OCI-LY7 (cell line): ENCODE data around the gene FLNC. TPM values are rescaled to one million over a fixed set of nuclear protein-coding genes. Genes with fewer than 3 reads are reported as not detected.

Experiments
- BruUV-seq: library from RNA; stranded (reverse); fragments of 400-500 nt; replicated peaks from 2 replicates; lab custom pipeline; 2021; lab: Mats Ljungman, UMichigan
- CTCF ChIA-PET: fragments of 300-600 bp; sonication (Branson Sonifier 250); formaldehyde crosslinking; loops from one replicate; lab custom pipeline; 2022; ENCODE audit warnings: antibody characterized with exemption; ENCODE audit not compliant: unreplicated experiment; lab: Charles Lee
- POLR2A ChIA-PET: fragments of 300-600 bp; sonication (Branson Sonifier 250); formaldehyde crosslinking; loops from one replicate; lab custom pipeline; 2022; ENCODE audit warnings: antibody characterized with exemption; lab: Charles Lee
- DNase-seq: peaks from one replicate; pipeline ENCODE4 v3.0.0-alpha.2; 2015; ENCODE audit warnings: low spot score
- H2AFZ ChIP-seq: fragments of 200-600 bp; sonication (generic), shearing (Covaris generic); 2 replicates; pipeline ENCODE4 v1.6.1; 2014; ENCODE audit warnings: mild to moderate bottlenecking, antibody characterized with exemption, low read length, moderate library complexity
- H3K27ac ChIP-seq: fragments of 200-600 bp; sonication (generic); 2 replicates; pipeline ENCODE4 v1.5.1; 2014; ENCODE audit warnings: mixed run types, low read depth, mild to moderate bottlenecking, moderate library complexity, low read length, inconsistent platforms; ENCODE audit not compliant: poor library complexity, severe bottlenecking
- H3K36me3 ChIP-seq: fragments of 200-600 bp; sonication (generic); 2 replicates; pipeline ENCODE4 v1.6.1; 2014; ENCODE audit warnings: mild to moderate bottlenecking, antibody characterized with exemption, low read length, moderate library complexity, mixed read lengths; ENCODE audit not compliant: insufficient read depth
- H3K4me1 ChIP-seq: fragments of 200-600 bp; sonication (generic); 2 replicates; pipeline ENCODE4 v1.5.1; 2014; ENCODE audit warnings: mild to moderate bottlenecking, low read length; ENCODE audit not compliant: insufficient read depth, poor library complexity, severe bottlenecking
- H3K4me2 ChIP-seq: fragments of 200-600 bp; sonication (generic); 2 replicates; pipeline ENCODE4 v1.6.1; 2014; ENCODE audit warnings: mild to moderate bottlenecking, low read length
- H3K4me3 ChIP-seq: fragments of 200-600 bp; sonication (generic); 2 replicates; pipeline ENCODE4 v1.5.1; 2014; ENCODE audit warnings: mild to moderate bottlenecking, low read depth, low read length; ENCODE audit not compliant: poor library complexity, severe bottlenecking
- H3K79me2 ChIP-seq: fragments of 200-600 bp; sonication (generic); 2 replicates; pipeline ENCODE4 v1.6.1; 2016; ENCODE audit warnings: low read depth, mild to moderate bottlenecking, low read length, moderate library complexity, mixed read lengths; ENCODE audit not compliant: insufficient read depth
- H3K9me2 ChIP-seq: fragments of 200-600 bp; sonication (generic); 2 replicates; pipeline ENCODE4 v1.6.1; 2016; ENCODE audit warnings: mild to moderate bottlenecking, low read length, mixed read lengths; ENCODE audit not compliant: insufficient read depth
- H3K9me3 ChIP-seq: fragments of 200-600 bp; sonication (generic); 2 replicates; pipeline ENCODE4 v1.6.1; 2014; ENCODE audit warnings: mild to moderate bottlenecking, mixed run types, low read length, mixed read lengths
- H4K20me1 ChIP-seq: fragments of 200-600 bp; sonication (generic); 2 replicates; pipeline ENCODE4 v1.6.1; 2014; ENCODE audit warnings: mild to moderate bottlenecking, antibody characterized with exemption, low read length, moderate library complexity, mixed read lengths; ENCODE audit not compliant: insufficient read depth
- EZH2phosphoT487 ChIP-seq: fragments of 200-600 bp; sonication (generic); IDR thresholded peaks from 2 replicates; pipeline ENCODE4 v1.6.1; 2018; ENCODE audit warnings: low read depth, borderline replicate concordance, mild to moderate bottlenecking, mixed run types, antibody characterized with exemption, low read length, moderate library complexity, mixed read lengths
- intact Hi-C: fragments of 100-400 bp; cut with micrococcal nuclease; formaldehyde crosslinking; loops from one replicate; pipeline ENCODE4 v1.10.0; 2022; ENCODE audit not compliant: unreplicated experiment
- total RNA-seq, 2 experiments: library from RNA; depleted of rRNA in 1 of 2; stranded (reverse); fragments of >200 nt in 1 of 2; shearing (Covaris generic) in 1 of 2; gene quantifications; 2 replicates each; pipeline ENCODE4 v1.2.3, GENCODE V29; 2014 to 2022
- TF ChIP-seq, protein P1 (sequence below): fragments of 200-600 bp; sonication (generic); conservative IDR thresholded peaks from 2 replicates; pipeline ENCODE4 v1.5.1; 2014; ENCODE audit warnings: mild to moderate bottlenecking, antibody characterized with exemption, low read length, moderate library complexity, mixed read lengths

Gene FLNC
- total RNA-seq, 2 experiments from 2014 or later = 0.03 to 0.06 TPM

DNA sequence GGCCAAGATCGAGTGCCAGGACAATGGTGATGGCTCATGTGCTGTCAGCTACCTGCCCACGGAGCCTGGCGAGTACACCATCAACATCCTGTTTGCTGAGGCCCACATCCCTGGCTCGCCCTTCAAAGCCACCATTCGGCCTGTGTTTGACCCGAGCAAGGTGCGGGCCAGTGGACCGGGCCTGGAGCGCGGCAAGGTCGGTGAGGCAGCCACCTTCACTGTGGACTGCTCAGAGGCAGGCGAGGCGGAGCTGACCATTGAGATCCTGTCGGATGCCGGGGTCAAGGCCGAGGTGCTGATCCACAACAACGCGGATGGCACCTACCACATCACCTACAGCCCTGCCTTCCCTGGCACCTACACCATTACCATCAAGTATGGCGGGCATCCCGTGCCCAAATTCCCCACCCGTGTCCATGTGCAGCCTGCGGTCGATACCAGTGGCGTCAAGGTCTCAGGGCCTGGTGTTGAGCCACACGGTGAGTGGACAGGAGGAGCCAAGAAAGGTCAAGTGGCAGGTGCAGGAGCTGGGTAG lies 14.6 kb downstream of the FLNC start:
- POLR2A ChIA-PET = interaction anchor here (0.6 kb wide), 1 partner anchor 392 kb away, joined by 4 read pairs; no protein-coding TSS in a partner anchor
- no TSS peak for BruUV-seq

DNA sequence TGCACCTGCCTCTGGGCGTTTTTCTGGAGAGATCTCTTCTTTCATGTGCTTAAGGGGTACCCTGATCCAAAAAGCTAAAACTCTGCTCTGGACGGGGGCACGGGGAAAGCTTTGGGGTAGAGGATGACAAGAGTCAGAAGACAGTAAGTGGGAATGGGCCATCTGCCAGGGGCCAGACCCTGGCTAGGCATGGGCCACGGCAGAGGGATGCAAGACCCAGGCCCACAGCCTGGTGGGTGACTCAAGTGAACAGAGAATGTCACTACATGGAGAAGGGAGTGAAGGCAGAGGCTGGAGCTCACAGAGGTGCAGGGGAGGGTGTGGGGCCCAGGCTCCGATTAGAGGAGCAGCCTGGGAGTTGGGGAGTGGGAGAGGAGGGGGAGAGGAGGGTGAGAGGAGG lies 15.3 kb downstream of the FLNC start:
- Histone ChIP-seq H3K4me1 (peaks cover 3% of the 10 kb centered on the region), H3K27ac (no peak overlapping the region), H3K9me2 (no peaks in the 10 kb centered on the region), H3K9me3 (no peaks in the 10 kb centered on the region), H3K36me3 (no peaks in the 10 kb centered on the region), H3K4me2 (no peak overlapping the region), H3K4me3 (no peak overlapping the region), H2AFZ (no peak overlapping the region), H4K20me1 (no peaks in the 10 kb centered on the region), H3K79me2 (no peaks in the 10 kb centered on the region)
- ChIA-PET CTCF (interaction anchor here (0.6 kb wide), 1 partner anchor 13 kb away, joined by 3 read pairs; no protein-coding TSS in a partner anchor), POLR2A (no interaction called here)
- DNase-seq = no peak
- no TSS peak for BruUV-seq
- intact Hi-C loops = no loop called here
- no peak for TF ChIP-seq EZH2phosphoT487
- TF ChIP-seq, protein P1, sequence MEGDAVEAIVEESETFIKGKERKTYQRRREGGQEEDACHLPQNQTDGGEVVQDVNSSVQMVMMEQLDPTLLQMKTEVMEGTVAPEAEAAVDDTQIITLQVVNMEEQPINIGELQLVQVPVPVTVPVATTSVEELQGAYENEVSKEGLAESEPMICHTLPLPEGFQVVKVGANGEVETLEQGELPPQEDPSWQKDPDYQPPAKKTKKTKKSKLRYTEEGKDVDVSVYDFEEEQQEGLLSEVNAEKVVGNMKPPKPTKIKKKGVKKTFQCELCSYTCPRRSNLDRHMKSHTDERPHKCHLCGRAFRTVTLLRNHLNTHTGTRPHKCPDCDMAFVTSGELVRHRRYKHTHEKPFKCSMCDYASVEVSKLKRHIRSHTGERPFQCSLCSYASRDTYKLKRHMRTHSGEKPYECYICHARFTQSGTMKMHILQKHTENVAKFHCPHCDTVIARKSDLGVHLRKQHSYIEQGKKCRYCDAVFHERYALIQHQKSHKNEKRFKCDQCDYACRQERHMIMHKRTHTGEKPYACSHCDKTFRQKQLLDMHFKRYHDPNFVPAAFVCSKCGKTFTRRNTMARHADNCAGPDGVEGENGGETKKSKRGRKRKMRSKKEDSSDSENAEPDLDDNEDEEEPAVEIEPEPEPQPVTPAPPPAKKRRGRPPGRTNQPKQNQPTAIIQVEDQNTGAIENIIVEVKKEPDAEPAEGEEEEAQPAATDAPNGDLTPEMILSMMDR = no peak

More for the DNA sequence above, 14.6 kb downstream of the FLNC start:
- H3K79me2 ChIP-seq = no peaks in the 10 kb centered on the region
- no peaks in the 10 kb centered on the region for H3K9me2 ChIP-seq
- peaks cover 3% of the 10 kb centered on the region for H3K4me1 ChIP-seq
- H3K4me3 ChIP-seq = no peak overlapping the region
- H3K27ac ChIP-seq = no peak overlapping the region
- no peaks in the 10 kb centered on the region for H4K20me1 ChIP-seq
- no peaks in the 10 kb centered on the region for H3K36me3 ChIP-seq
- intact Hi-C loops = loop anchor here (5.0 kb wide), 1 partner anchor 367 kb away; no protein-coding TSS in a partner anchor
- CTCF ChIA-PET = interaction anchor here (0.6 kb wide), 1 partner anchor 13 kb away, joined by 3 read pairs; no protein-coding TSS in a partner anchor
- no peak overlapping the region for H2AFZ ChIP-seq
- DNase-seq = no peak
- H3K9me3 ChIP-seq = no peaks in the 10 kb centered on the region
- H3K4me2 ChIP-seq = no peak overlapping the region
- TF ChIP-seq, protein P1 = no peak
- no peak for TF ChIP-seq EZH2phosphoT487

DNA sequence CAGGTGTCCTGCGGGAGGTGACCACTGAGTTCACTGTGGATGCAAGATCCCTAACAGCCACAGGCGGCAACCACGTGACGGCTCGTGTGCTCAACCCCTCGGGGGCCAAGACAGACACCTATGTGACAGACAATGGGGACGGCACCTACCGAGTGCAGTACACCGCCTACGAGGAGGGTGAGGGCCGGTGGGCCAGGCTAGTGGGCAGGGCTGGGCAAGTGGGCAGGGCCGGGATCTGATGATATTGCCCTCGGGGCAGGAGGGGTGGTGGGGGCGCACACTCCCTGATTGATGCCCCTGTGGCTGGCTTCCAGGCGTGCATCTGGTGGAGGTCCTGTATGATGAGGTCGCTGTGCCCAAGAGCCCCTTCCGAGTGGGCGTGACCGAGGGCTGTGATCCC lies 15.8 kb downstream of the FLNC start:
- Histone ChIP-seq H3K9me2 (no peaks in the 10 kb centered on the region), H4K20me1 (no peaks in the 10 kb centered on the region), H2AFZ (no peak overlapping the region), H3K79me2 (no peaks in the 10 kb centered on the region), H3K4me2 (no peak overlapping the region), H3K4me1 (peaks cover 3% of the 10 kb centered on the region), H3K36me3 (no peaks in the 10 kb centered on the region), H3K4me3 (no peak overlapping the region), H3K9me3 (no peaks in the 10 kb centered on the region), H3K27ac (no peak overlapping the region)
- no TSS peak for BruUV-seq
- DNase-seq = no peak
- TF ChIP-seq, protein P1 = no peak
- intact Hi-C loops = no loop called here
- POLR2A ChIA-PET = no interaction called here
- CTCF ChIA-PET = no interaction called here
